ENCODE data around the gene SCTR. TPM values are rescaled to one million over a fixed set of nuclear protein-coding genes. Genes with fewer than 3 reads are reported as not detected.

SCTR gene
- total and polyA plus RNA-seq, 4 donors: 4.6 to 42.7 (median 28.0) TPM

DNA sequence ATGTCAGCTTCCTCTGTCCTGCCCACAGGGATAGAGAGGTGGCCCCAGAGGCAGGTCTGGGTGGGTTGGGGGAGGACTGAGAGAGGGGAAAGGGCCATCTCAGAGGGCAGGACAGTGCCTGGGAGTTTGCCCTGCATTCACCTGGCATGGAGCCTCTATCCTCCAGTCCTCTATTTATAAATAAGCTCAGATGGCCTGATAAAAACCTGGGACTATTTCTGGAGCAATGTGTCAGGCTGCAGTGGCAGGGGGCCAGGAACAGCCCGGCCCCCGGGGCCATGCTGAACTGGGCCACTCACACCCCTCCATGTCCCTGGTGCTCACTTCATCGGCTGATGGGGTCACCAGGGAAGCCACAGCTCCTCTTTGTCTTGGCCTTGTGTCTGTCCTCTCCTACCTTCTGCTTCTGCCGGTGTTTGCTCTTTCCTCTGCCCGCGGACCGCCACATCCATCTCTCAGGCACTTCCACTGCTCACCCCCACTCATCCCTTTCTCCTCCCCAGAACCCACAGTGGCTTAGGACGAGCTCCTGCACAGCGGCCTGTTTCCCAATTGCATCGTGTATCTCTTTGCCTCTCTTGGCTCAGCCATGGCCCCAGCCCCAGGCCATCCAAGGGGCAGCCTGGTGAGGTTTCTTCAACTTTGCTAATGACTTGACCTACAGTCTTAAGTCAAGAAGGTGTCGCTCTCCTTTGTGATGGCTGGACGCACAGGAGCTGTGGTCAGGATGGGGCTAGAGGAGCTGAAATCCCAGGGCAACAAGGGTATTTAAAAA, 38.8 kb downstream of the SCTR start:
- H3K27me3 ChIP-seq (ENCODE audit: control insufficient read depth in 3 of 3, insufficient read depth in 3 of 3, low read length in 2 of 3): no peaks in the 10 kb centered on the region
- TF ChIP-seq CTCF (IDR thresholded peaks at IDR 0.05; ENCODE audit: control extremely low read depth, extremely low read depth): no peak
- H3K36me3 ChIP-seq (ENCODE audit: control insufficient read depth in 4 of 4, insufficient read depth in 4 of 4, low read length in 4 of 4): no peaks in the 10 kb centered on the region
- WGBS, 2 donors: 75 to 85% methylated on average over 12 of the region's 12 CpGs
- peaks cover 0 to 41% (median 33%) of the 10 kb centered on the region in 5 donors for H3K4me1 ChIP-seq (ENCODE audit: control insufficient read depth in 5 of 5, insufficient read depth in 5 of 5, low read length in 5 of 5)
- ATAC-seq (ENCODE audit: insufficient read depth, low FRiP score) (no peak), DNase-seq (peak in 1 of 3 donors; percentile 26)
- no peak overlapping the region for H3K9ac ChIP-seq (ENCODE audit: insufficient read depth in 1 of 2, low read length in 2 of 2)
- H3K9me3 ChIP-seq (ENCODE audit: control insufficient read depth in 4 of 4, insufficient read depth in 3 of 4, low read length in 3 of 4): peaks cover 0 to 3% (median 0%) of the 10 kb centered on the region in 4 donors
- no peak overlapping the region for H3K4me3 ChIP-seq
- peak overlapping the region in 1 of 2 donors; percentile 65 for H3K27ac ChIP-seq (ENCODE audit: low read depth in 1 of 2, low read length in 1 of 2)

GRCh38 chr2:119484834-119485233, 39.4 kb downstream of the SCTR start:
- Histone ChIP-seq H3K36me3 (ENCODE audit: control insufficient read depth in 4 of 4, insufficient read depth in 4 of 4, low read length in 4 of 4) (no peaks in the 10 kb centered on the region), H3K9me3 (ENCODE audit: control insufficient read depth in 4 of 4, insufficient read depth in 3 of 4, low read length in 3 of 4) (peaks cover 0 to 3% (median 0%) of the 10 kb centered on the region in 4 donors), H3K4me1 (ENCODE audit: control insufficient read depth in 5 of 5, insufficient read depth in 5 of 5, low read length in 5 of 5) (peaks cover 0 to 41% (median 30%) of the 10 kb centered on the region in 5 donors), H3K27ac (ENCODE audit: low read depth in 1 of 2, low read length in 1 of 2) (peak overlapping the region in 1 of 2 donors; percentile 65), H3K4me3 (no peak overlapping the region), H3K9ac (ENCODE audit: insufficient read depth in 1 of 2, low read length in 2 of 2) (no peak overlapping the region), H3K27me3 (ENCODE audit: control insufficient read depth in 3 of 3, insufficient read depth in 3 of 3, low read length in 2 of 3) (no peaks in the 10 kb centered on the region)
- DNase-seq: no peak
- ATAC-seq (ENCODE audit: insufficient read depth, low FRiP score): no peak
- 83 to 84% methylated on average over 6 of the region's 6 CpGs for WGBS, 2 donors
- no peak for TF ChIP-seq CTCF (IDR thresholded peaks at IDR 0.05; ENCODE audit: control extremely low read depth, extremely low read depth)

- WGBS, 2 donors: 93 to 94% methylated on average over 11 of the region's 11 CpGs
- ATAC-seq (ENCODE audit: insufficient read depth, low FRiP score): no peak
These were observed 40.2 kb downstream of the SCTR start for GRCh38 chr2:119483896-119484718.

More at GRCh38 chr2:119483896-119484718, 40.2 kb downstream of the SCTR start:
- no peak overlapping the region for H3K4me3 ChIP-seq
- H3K4me1 ChIP-seq (ENCODE audit: control insufficient read depth in 5 of 5, insufficient read depth in 5 of 5, low read length in 5 of 5): peaks cover 0 to 41% (median 27%) of the 10 kb centered on the region in 5 donors
- no peak overlapping the region for H3K9ac ChIP-seq (ENCODE audit: insufficient read depth in 1 of 2, low read length in 2 of 2)
- H3K27me3 ChIP-seq (ENCODE audit: control insufficient read depth in 3 of 3, insufficient read depth in 3 of 3, low read length in 2 of 3): no peaks in the 10 kb centered on the region
- no peak for DNase-seq
- peak overlapping the region in 1 of 2 donors; percentile 65 for H3K27ac ChIP-seq (ENCODE audit: low read depth in 1 of 2, low read length in 1 of 2)
- H3K9me3 ChIP-seq (ENCODE audit: control insufficient read depth in 4 of 4, insufficient read depth in 3 of 4, low read length in 3 of 4): peaks cover 0 to 3% (median 0%) of the 10 kb centered on the region in 4 donors
- TF ChIP-seq CTCF (IDR thresholded peaks at IDR 0.05; ENCODE audit: control extremely low read depth, extremely low read depth): no peak
- no peaks in the 10 kb centered on the region for H3K36me3 ChIP-seq (ENCODE audit: control insufficient read depth in 4 of 4, insufficient read depth in 4 of 4, low read length in 4 of 4)

Measured in lung (tissue), 12 donors.